ENCODE data around the gene ALKBH7. TPM values are rescaled to one million over a fixed set of nuclear protein-coding genes. Genes with fewer than 3 reads are reported as not detected.

The ALKBH7 gene
- total RNA-seq, 2 experiments from 2014 or later, result 75.3 to 78.7 TPM

DNA sequence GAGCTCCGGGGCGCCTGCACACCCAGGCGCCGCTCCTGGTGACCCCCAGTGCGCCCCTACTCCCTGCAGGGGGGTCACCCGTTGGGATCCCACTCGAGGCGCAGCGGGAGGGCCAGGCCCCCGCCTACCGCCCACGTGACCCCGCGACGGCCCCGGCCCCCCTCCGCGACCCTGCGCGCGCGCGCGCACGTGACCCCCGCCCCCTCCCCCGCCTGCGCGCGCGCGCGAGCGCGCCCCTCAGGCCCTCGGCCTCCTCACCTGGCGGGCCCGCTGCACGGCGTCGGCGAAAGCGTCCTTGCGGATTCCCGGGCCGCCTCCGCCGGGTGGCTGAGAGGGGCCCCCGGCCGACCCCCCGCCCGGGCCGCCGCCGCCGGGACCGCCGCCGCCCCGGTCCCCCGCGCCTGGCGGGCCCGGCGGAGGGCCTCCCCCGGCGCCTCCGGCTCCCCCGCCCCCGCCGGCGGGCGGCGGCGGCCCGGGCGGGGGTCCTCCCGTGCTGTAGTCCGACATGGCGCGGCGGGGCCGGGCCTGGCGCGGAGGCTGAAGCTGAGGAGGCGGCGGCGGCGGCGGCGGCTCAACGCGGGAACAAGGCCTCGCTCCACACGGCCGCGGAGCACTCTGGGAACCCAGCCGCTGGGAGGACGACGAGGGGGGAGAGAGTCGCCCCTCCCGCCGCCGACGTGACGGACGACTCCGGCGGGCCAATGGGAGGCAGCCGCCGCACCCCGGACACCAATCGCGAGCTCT lies 51.8 kb downstream of the ALKBH7 start, which contains the start of gene KHSRP:
KHSRP (minus strand) TSS at position 617 of the 744 bp plus-strand sequence; CDS start at position 507, 110 bp downstream.
- CTCF ChIA-PET, result no interaction called here
- H3K27me3 ChIP-seq (ENCODE audit: control insufficient read depth in 1 of 2, insufficient read depth in 2 of 2, low read length in 2 of 2), result no peaks in the 10 kb centered on the region
- Mint-ChIP-seq H3K27ac (peak within 1 kb of the TSS; percentile 89), H3K36me3 (ENCODE audit: low read depth) (peaks cover 41% of the 10 kb centered on the region), H3K9me3 (no peaks in the 10 kb centered on the region), H3K27me3 (no peaks in the 10 kb centered on the region), H3K4me3 (peak within 1 kb of the TSS; percentile 91), H3K4me1 (ENCODE audit: low read depth) (peaks cover 32% of the 10 kb centered on the region)
- H3K4me1 ChIP-seq (ENCODE audit: insufficient read depth, low read length), result peaks cover 44% of the 10 kb centered on the region
- POLR2A ChIA-PET, result interaction anchor here (0.6 to 3.6 kb wide), 20 partner anchors 12 to 1519 kb away, joined by 3 to 53 read pairs (median 4); partner anchors contain the start of genes ALKBH7, CLPP, DENND1C and GPR108
- ATAC-seq (ENCODE audit: poor library complexity) (no peak), DNase-seq (peak in 9 of 14 experiments; percentile 9 to 71 (median 24))
- H3K4me3 ChIP-seq (ENCODE audit: low read length), result peak within 1 kb of the TSS; percentile 80
- TF ChIP-seq, protein P1, sequence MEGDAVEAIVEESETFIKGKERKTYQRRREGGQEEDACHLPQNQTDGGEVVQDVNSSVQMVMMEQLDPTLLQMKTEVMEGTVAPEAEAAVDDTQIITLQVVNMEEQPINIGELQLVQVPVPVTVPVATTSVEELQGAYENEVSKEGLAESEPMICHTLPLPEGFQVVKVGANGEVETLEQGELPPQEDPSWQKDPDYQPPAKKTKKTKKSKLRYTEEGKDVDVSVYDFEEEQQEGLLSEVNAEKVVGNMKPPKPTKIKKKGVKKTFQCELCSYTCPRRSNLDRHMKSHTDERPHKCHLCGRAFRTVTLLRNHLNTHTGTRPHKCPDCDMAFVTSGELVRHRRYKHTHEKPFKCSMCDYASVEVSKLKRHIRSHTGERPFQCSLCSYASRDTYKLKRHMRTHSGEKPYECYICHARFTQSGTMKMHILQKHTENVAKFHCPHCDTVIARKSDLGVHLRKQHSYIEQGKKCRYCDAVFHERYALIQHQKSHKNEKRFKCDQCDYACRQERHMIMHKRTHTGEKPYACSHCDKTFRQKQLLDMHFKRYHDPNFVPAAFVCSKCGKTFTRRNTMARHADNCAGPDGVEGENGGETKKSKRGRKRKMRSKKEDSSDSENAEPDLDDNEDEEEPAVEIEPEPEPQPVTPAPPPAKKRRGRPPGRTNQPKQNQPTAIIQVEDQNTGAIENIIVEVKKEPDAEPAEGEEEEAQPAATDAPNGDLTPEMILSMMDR (IDR thresholded peaks at IDR 0.05), result no peak
- peak within 1 kb of the TSS; percentile 75 to 87 for H3K27ac ChIP-seq (ENCODE audit: low read depth in 1 of 2, low read length in 2 of 2)
- H3K36me3 ChIP-seq (ENCODE audit: insufficient read depth, low read length), result peaks cover 31% of the 10 kb centered on the region
- intact Hi-C loops (cut with DNase I, micrococcal nuclease), result loop anchor here (1.0 to 2.0 kb wide), 3 partner anchors 31 to 80 kb away; partner anchors contain the start of genes ALKBH7 (in 1 of the 2) and GTF2F1 (in 1 of the 2)
- peaks cover 0 to 6% of the 10 kb centered on the region in 2 experiments for H3K9me3 ChIP-seq (ENCODE audit: control insufficient read depth in 1 of 2, insufficient read depth in 1 of 2, low read length in 2 of 2)

Small RNAs within 50 kb of the gene (microRNA-seq; reads per million reads assigned to microRNA genes)
- gene MIR3940 (ENCODE audit: borderline microRNAs expressed, borderline replicate concordance), result 5.1 reads per million, percentile 26 among the genes with 10 or more reads in this experiment
- gene MIR6790 (ENCODE audit: borderline microRNAs expressed, borderline replicate concordance), result not detected
- not detected for gene MIR6885 (ENCODE audit: borderline microRNAs expressed, borderline replicate concordance)

Other genes starting within 250 kb of the ALKBH7 start
- not detected for gene ACSBG2, start 237.1 kb upstream of the ALKBH7 start, total RNA-seq
- gene MLLT1, start 92.8 kb upstream of the ALKBH7 start, total RNA-seq, result 10 to 100 TPM; 18.3 to 22.1 TPM
- gene ACER1, start 39.2 kb upstream of the ALKBH7 start, total RNA-seq, result 1 to 10 TPM; 2.7 to 3.1 TPM
- gene CLPP, start 11.3 kb upstream of the ALKBH7 start, total RNA-seq, result 10 to 100 TPM; 86.7 to 96.4 TPM
- under 1 TPM; 0.81 to 0.85 TPM for gene PSPN, start 3.1 kb downstream of the ALKBH7 start, total RNA-seq
- gene GTF2F1, start 20.4 kb downstream of the ALKBH7 start, total RNA-seq, result 10 to 100 TPM; 56.1 to 61.1 TPM
- 100 to 1,000 TPM; 128 to 143 TPM for gene KHSRP, start 52.0 kb downstream of the ALKBH7 start, total RNA-seq
- gene SLC25A41, start 61.0 kb downstream of the ALKBH7 start, total RNA-seq, result under 1 TPM; 0.30 to 0.50 TPM
- gene SLC25A23, start 87.0 kb downstream of the ALKBH7 start, total RNA-seq, result 10 to 100 TPM; 10.5 to 10.8 TPM
- 1 to 10 TPM; 7.9 to 9.4 TPM for gene CRB3, start 91.5 kb downstream of the ALKBH7 start, total RNA-seq
- gene DENND1C, start 109.0 kb downstream of the ALKBH7 start, total RNA-seq, result 100 to 1,000 TPM; 111 to 118 TPM
- under 1 TPM; 0.53 to 0.88 TPM for gene TUBB4A, start 129.5 kb downstream of the ALKBH7 start, total RNA-seq
- 1 to 10 TPM; 1.5 to 1.8 TPM for gene TNFSF9, start 158.2 kb downstream of the ALKBH7 start, total RNA-seq
- gene CD70, start 218.4 kb downstream of the ALKBH7 start, total RNA-seq, result not detected

Data from CD4-positive, alpha-beta T cell (primary cell).